ENCODE results near the gene ZFP90. TPM values are rescaled to one million over a fixed set of nuclear protein-coding genes. Genes with fewer than 3 reads are reported as not detected.

Gene ZFP90
- total RNA-seq, 1 donor from 2014 or later, result 6.1 TPM

DNA sequence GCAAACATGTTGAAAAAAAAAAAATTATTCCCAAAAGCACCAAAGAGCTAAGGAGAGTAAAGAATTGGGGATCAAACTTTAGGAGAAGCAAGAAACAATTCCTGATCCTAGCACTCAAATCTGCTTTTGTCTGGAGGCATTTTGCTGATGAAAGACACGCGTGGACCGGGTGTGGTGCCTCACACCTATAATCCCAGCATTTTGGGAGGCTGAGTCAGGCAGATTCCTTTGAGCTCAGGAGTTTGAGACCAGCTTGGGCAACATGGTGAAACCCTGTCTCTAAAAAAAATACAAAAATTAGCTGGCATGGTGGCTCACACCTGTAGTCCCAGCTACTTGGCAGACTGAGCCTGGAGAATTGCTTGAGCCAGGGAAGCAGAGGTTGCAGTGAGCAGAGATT is 35.4 kb downstream of the ZFP90 start:
- ATAC-seq (no peak), DNase-seq (ENCODE audit: low spot score) (no peak)

DNA sequence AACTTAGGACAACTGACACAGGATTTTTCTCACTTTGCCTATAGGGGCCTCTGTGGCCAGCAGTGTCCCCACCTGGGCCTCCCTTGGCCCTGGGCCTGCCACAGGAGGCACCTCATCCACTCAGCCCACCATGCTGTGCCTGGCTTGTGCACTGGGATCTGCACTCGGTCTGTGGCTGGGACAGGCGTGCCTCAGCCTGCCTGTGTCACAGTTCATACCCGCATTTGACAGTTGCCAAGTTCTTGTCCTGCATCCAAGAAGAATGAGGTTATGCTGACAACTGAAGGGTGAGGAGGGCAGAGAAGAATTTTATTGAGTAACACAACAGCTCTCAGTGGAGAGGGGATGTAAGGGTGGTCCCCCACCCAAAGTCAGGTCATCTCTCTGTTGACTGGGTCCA is 36.0 kb downstream of the ZFP90 start:
- ATAC-seq (no peak), DNase-seq (ENCODE audit: low spot score) (no peak)

GRCh38 chr16:68577352-68577853 is 38.3 kb downstream of the ZFP90 start:
- ATAC-seq, result no peak
- DNase-seq (ENCODE audit: low spot score), result no peak

DNA sequence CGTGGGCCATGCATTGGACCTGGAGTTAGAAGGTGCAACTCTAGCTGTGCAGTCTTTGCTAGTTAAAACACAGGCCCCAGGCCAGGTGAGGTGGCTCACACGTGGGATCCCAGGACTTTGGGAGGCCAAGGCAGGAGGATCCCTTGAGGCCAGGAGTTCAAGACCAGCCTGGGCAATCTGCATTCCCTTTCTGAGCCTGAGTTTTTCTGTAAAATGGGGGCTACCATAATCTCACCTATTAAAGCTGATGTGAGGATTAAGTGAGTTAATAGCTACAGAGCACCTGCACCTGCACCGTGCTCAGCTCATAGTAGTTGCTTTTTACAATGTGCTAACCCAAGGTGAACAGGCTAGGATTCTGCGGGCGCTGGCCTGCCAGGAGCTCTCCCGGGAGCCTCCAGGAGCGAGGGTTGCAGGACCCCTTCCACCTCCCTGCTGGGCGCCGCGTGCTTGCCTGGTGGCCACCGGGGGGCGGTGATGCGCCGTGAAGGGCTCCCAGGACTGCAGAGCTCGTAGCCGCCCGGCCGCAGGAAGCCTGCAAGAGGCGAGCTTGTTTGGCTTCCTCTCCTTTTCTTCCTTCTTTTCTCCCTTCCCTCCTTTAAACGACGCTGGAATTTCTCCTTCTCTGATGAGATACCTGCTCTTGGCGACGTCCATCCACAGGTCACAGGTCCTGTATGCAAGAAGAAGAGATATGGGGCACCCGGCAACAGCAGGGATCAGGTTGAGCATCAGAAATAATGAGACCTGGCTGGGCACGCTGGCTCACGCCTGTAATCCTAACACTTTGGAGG is 51.3 kb downstream of the ZFP90 start:
- DNase-seq (ENCODE audit: low spot score) (peak; percentile 53), ATAC-seq (peak; percentile 97)

GRCh38 chr16:68592466-68593337 is 53.6 kb downstream of the ZFP90 start:
- DNase-seq (ENCODE audit: low spot score), result no peak
- peak; percentile 36 for ATAC-seq

DNA sequence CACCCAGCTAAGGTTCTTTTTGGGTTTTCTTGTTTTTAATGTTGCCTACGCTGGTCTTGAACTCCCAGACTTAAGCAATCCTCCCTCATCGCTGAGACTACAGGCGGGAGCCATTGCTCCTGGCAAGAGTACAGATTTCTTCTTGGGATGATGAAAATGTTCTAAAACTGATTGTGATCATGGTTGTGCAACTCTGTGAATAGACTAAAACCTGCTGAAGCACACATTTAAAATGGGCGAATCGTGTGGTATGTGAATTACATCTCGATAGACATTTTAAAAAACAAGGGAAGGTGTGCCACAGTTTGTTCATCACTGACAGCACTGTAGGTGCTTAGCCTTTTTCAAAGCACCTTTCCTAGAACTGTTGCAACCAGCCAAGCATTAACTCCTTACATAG is 57.2 kb downstream of the ZFP90 start:
- ATAC-seq (no peak), DNase-seq (ENCODE audit: low spot score) (no peak)

DNA sequence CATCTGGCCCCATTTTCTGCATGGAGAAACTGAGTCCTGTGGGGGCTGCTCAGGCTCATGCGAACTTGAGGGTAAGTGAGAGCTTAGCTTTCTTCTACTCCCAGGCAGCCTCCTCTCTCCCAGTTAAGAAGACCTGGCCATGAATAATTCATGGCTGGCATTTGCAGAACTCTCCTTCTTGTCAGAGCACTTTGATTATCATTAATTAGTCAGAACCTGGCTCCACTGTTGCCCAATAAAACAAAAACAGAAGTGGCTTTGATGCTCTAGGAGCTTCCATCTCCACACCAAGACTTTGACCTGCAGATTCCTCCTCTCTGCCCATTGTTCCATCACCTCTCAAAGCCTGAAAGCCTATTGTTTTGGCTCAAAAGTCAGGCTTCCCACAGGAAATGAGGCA is 60.5 kb downstream of the ZFP90 start:
- ATAC-seq, result no peak
- DNase-seq (ENCODE audit: low spot score), result no peak

GRCh38 chr16:68605746-68606145 is 66.7 kb downstream of the ZFP90 start:
- peak; percentile 74 for DNase-seq (ENCODE audit: low spot score)
- peak; percentile 89 for ATAC-seq

- no peak for ATAC-seq
- DNase-seq (ENCODE audit: low spot score), result no peak
These were observed 68.4 kb downstream of the ZFP90 start for GRCh38 chr16:68607443-68607842.

- ATAC-seq (no peak), DNase-seq (ENCODE audit: low spot score) (no peak)
These were observed 69.2 kb downstream of the ZFP90 start for GRCh38 chr16:68608330-68608729.

GRCh38 chr16:68612996-68613395 is 73.9 kb downstream of the ZFP90 start:
- DNase-seq (ENCODE audit: low spot score) (no peak), ATAC-seq (no peak)

DNA sequence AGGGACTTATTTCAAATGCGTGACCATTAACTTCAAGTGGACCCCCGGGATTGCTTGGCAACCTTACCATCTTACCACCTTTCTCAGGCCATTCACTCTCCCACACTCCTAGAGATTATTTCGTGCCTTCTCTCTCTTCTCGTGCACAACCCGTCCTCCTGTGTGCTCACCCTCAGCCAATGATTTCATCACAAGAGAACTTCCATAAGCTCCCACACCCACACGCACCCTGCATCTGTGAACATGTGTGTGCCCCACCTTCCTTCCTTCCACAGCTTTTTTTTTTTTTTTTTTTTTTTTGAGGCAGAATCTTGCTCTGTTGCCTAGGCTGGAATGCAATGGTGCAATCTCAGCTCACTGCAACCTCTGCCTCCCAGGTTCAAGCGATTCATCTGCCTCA is 78.6 kb downstream of the ZFP90 start:
- DNase-seq (ENCODE audit: low spot score), result no peak

More for the DNA sequence above, 78.6 kb downstream of the ZFP90 start:
- ATAC-seq, result no peak

Other genes starting within 250 kb of the ZFP90 start
- 5.8 TPM for gene SLC7A6OS, start 228.3 kb upstream of the ZFP90 start, total RNA-seq
- 27.7 TPM for gene PRMT7, start 228.3 kb upstream of the ZFP90 start, total RNA-seq
- 32.7 TPM for gene SMPD3, start 90.8 kb upstream of the ZFP90 start, total RNA-seq
- 0.33 TPM for gene CDH3, start 106.0 kb downstream of the ZFP90 start, total RNA-seq
- 115 TPM for gene CDH1, start 198.0 kb downstream of the ZFP90 start, total RNA-seq